Endometrial microvascular endothelial cells (primary cell): ENCODE results near the gene RAI1. TPM values are rescaled to one million over a fixed set of nuclear protein-coding genes. Genes with fewer than 3 reads are reported as not detected.

Source experiments
- in situ Hi-C: cut with HindIII; loops from 2 replicates; pipeline ENCODE4 v1.10.0; 2017; ENCODE audit warnings: low sequenced_read_pairs, low pct_unique_long_range_greater_than_20kb; ENCODE audit errors: inconsistent ontology term
- total RNA-seq: library from RNA; depleted of rRNA; stranded (reverse); fragments of >200 nt; gene quantifications from one replicate; pipeline ENCODE4 v1.2.3, GENCODE V29; 2015; ENCODE audit errors: inconsistent ontology term

The RAI1 gene
- total RNA-seq, 1 donor from 2014 or later: 14.3 TPM

DNA sequence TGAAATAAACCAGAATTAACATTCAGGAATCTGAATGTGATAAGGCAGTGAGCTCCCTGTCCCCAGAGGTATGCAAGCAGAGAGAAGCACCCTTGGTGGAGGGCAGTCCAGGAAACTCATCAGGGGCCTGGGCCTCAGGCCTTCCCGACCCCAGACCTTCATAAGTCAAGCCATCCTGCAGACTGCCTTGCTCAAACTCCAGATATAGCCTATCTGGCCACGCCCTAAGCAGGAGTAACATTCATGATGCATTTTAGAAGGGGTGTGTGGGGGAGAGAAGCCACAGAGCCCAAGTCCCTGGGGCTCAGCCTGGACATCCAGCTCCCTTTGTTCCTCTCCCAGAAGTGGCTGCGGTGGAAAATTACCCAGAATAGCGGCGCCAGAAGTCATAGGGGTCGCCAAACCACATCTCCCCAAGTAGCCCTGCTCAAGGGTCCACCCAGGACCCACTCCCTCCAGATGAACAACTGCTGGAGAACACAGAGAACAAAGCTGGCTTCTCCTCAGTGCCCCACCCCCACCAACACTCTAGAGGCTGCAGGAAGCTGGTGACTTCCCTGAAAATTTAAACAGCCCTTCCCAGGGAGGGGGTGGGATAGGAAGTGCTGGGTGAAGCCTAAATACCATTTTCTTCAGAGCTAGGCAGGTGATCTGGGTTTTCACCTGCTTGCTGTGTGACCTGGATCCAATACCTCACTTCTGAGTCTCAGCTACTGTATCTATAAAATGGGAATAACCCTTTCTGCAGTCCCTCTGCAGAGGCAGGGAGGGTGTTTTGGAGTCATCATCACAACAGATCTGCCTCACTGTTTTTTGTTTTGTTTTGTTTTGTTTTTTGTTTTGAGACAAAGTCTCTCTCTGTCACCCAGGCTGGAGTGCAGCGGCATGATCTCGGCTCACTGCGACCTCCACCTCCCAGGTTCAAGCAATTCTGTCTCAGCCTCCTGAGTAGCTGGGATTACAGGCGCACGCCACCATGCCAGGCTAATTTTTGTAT, 157.0 kb downstream of the RAI1 start:
- in situ Hi-C loops: no loop called here

DNA sequence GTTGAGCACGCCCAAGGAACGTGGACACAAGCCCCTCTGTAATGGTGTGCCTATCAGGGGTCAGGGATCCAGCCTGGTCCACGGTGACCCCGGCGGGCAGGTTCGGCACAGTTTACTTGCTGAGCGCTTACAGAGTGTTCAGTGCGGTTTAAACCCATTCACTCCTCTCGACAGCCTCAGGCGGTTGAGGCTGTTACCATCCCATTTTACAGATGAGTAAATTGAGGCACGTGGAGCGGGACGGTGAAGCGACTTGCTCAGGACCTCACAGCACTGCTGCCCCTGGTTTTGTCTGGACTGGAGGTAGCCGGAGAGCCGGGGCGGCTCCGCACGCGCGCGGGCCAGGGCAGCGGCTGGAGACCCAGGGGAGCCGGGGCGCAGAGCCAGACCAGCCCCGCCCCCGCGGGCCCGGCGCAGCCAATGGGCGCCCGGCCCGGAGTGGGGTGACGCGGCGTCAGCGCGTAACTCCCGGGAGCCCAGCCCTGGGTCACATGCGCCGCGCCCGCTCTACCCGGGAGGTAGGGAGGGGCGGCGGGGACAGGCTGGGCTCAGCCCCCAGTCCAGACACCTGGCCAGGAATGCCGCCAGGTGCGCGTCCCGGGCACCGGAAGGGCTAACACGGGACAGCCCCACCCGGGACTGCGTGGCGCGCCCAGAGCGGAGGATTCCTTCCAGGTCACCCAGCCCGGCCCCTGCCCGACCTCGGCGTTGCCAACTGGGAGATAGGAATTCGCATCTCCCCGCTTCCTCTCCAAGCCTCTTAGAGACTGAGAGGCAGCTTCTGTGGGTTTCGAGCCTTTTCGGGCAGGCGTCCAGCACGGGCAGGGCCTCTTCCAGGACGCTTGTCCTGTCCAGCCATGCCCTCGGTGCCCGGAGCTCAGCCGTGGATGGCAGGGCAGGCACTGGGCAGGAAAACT, 158.8 kb downstream of the RAI1 start:
- in situ Hi-C loops: no loop called here

DNA sequence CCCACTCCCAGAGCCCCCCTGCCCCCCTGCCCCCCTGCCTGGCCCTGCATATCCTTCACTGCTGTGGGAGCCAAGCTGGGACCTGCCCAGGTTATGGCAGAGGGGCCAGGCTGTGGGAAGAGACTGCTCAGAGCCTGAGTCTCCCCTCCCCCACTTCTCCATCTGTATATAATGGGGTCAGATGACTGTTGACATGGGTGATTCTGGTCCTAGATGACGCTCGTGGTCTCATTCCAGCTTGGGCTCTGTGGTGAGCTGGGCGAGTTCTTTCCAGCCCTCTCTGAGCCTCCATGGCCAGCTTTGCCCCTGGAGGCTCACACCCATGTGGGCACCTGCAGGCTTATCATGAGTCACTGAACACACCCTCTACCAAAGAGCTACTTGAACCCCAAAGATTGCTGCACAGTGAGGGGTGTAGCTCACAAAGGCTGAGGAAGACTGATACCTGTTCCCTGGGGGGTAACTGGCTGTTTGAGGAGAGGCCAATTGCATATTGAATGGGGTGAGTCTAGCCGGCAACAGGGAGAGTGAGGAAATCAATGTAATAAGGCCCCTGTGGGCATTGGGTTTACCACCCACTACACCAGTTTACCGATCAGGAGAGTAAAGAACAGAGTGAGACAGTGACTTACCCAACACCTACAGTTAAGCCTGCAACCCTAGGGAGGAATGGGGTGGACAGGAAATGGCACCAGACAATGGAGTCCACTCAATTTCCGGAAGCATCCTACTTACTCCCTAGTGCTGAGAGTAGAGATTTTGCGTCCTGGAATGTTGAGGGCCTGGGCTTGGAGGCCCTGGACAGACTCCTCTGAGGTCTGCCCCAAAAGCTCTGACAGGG, 159.7 kb downstream of the RAI1 start:
- in situ Hi-C loops: no loop called here

DNA sequence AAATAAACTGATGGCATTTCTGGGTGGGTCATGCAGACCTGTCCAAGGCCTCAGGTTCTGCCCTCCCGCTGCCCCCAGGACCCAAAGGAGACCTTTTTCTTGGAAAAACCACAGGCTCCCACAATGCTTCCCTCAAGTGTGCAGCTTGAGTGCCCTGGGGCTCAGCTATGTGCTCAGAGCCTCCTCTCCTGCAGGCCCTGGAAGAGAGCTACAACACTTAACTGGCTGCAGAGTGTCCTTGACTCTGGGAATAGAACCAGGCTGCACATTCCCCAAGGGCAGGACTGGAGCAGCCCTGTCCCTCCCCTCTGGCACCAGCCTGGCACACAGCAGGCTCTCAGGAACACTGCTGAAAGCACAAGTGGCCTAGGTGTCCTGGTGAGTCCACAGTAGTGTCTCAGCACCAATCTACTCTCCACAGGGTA, 160.4 kb downstream of the RAI1 start:
- in situ Hi-C loops: no loop called here

DNA sequence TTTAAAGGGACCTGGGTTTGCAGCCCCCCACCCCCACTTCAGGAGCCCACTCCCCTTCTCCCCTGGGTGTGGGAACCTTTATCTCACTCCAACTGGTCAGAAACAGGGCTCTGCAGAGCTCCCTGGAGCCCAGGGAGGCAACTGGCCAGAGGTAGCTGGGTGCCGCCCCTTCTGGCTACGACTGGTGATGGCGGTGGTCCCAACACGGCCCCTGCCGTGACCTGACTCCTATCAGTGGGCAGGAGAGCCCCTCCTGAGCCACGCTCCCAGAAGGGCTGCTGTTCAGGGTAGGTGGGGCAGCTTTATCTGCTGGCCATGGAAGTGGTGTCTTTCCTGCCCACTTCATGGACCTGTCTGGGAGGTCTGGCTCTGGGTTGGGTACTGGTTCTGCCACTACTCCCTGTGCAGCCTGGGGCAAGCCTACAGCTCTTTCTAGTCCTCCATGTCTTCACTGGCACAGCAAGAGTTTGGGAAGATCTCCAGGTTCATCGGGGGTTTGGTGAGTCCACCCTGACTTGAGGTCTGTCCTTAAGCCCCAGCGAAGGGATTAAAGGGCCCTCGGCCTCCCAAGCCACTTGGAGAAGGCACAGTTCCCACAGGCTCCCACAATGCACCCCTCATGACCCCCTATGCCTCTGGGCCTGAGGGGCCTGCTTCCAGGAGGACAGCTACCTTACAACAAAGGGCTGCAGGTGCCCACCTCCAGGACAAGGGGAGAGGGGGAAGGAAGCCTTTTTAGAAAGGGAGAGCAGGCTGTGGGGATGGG, 161.0 kb downstream of the RAI1 start:
- in situ Hi-C loops: no loop called here

DNA sequence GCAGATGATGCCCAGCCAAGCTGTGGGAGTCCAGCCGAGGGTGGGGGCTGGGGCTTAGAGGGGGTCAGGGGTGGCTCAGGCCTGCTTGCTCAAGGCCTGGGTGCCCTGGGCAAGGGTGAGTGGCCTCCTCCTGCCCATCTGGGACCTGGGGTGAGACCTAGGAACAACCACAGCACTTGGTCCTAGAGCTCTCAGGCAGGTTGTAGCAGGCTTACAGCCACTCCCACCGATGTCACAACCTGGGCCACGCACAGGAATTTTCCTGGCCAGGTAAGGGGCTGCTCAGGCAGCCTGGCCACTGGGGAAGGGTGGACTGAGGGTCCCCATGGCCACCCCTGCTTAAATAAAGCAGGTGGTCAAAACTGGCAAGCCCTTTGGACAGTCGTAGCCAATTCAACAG, 161.8 kb downstream of the RAI1 start:
- in situ Hi-C loops: no loop called here

DNA sequence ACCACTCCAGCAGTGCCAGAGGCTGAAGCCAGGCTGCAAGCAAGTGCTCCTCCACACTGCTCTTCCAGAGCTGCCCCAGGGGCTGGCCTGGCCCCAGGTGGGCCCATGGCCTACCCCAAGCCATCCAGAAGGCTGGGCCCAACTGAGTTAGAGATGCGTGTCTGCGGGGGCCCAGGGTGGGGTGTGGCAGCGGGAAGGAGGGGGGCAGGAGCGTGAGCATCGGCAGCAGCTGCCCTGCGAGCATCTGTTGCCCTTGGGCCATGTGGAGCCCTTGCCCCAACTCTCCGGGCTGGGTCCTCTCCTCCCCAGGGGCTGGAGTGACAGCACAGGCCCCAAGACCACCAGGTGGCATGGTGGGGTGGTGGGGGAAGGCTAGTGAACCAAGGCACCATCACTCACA, 162.8 kb downstream of the RAI1 start:
- in situ Hi-C loops: no loop called here

DNA sequence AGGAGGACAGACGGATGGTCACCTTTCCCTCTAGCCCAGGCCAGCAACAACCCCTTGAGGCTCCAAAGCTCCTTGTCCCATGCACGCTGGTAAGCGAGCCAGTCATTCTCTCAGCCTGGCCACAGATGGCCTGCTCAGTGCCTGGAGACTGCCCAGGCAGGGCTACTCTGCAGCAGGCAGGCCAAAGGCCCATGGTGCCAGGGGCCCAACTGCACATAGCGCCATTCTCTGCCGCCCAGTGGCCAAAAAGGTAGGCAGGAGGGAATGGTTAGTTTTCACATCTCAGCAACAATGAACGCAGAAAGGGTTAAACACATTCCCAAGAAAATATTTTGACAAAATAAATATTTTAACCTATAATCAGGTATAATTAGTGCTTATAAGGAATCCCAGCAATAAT, 163.2 kb downstream of the RAI1 start:
- in situ Hi-C loops: no loop called here

DNA sequence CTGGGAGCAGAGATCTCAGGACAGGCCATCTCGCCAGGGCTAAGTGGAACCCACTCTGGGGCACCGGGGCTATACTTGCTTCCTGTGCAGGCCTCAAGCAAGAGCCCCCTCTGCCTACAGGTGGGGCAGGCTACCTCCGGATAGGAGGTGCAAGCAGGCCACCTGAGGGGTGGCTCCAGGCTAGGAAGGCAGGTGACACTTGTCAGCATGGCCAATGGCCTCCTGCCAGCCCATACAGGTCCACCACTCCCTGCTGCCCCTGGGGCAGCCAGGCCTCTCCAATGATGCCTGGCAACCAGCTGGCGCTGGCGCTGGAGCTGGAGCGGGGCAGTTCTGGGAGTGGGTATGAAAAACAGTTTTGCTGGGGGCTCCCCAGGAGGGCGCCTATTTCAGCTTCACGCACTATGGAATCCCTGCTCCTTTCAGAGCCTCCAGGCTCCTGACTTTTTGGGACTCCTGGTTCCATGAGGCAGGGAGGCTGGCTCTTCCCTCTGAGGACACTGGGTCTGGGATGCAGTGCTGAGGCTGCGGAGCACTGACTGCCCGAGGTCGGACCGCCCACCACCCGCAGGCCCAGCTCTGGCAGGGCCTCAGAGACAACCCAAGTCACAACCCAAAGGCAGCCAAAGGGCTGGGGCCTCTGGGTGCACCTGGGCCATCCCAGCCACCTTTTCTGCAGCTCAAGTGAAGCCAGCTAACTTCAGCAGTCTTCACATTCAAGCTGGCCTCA, 164.0 kb downstream of the RAI1 start:
- in situ Hi-C loops: no loop called here

DNA sequence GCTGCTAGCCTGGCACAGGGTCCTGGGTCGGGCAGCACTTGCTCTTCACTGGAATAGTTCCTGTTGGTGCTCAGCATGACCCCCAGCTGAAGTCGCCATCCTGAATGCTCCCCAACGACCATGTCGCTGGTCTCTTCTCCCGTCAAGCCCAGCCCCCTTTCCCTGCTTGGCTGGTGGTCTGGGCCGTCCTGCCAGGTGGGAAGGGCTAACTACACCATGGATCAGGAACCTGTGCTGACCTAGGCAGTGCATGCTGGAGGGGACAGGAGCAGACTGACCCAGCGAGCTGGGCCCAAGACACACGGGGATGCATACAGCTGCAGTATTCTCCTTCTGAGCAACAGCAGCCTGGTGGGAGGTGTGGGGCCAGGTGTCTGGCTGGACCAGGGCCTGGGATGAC, 164.7 kb downstream of the RAI1 start:
- in situ Hi-C loops: no loop called here

DNA sequence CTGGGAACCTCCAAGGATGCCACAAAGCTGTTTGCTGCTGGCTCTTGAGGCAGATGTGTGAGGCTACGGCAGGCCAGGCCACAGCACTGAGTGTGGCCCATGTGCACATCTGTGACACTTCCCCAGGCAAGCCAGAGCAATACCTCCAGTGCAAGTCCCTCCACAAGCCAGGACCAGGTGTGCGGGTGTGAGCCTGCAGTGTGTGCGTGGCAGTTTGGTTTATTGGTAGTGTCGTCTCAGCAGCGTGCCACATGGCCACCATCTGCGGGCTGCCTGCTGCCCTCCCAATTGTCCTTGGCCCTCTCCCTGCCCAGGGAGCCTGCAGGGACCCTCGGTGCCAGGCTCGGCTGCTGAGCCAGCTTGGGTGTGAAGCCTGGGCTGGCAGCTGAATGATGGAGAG, 165.4 kb downstream of the RAI1 start:
- in situ Hi-C loops: no loop called here

DNA sequence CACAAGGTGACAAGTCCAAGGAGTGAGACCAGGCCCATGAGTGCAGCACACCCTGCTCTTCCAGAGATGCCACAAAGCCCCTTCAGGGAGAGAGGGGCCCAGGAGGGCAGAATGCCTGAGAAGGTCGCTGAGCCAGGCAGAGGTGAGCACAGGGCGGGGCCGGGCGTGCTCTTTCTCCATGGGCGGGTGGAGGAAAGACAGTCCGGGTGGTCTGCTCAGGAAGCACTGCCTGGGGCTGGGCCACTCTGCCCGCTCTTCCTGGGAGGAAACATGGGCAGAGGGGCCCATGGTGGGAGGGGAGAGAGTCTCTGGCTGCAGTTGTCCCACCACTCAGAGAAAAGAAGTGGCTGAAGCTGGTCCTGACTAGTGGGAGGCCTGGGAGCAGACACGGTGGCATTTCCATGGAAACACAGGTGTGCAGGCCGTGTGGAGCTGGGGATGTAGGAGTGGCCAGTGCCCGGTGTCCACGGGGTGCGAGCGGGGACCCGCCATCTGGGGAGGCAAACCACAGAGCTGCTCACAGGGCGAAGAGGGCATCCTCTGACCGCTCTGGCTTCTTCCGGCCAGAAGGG, 165.9 kb downstream of the RAI1 start:
- in situ Hi-C loops: no loop called here

DNA sequence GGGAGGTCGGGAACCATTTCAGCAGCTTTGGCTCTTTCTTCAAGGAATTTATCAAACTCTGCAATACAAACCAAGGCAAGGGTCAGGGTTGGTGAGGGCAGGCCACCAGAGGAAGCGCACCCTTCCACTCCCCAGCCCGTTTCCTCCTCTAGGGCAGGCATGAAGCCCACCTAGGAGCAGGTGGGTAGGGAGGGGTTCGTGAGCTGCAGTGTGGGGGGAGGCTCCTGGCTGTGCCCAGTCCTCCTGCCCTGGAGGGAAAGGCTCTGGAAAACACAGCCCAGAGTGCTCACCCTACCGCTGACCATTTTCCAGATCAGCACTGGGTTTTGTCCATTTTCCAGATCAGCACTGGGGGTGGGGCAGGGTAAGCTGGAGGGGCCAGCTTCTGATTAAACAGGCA, 166.5 kb downstream of the RAI1 start:
- in situ Hi-C loops: no loop called here

DNA sequence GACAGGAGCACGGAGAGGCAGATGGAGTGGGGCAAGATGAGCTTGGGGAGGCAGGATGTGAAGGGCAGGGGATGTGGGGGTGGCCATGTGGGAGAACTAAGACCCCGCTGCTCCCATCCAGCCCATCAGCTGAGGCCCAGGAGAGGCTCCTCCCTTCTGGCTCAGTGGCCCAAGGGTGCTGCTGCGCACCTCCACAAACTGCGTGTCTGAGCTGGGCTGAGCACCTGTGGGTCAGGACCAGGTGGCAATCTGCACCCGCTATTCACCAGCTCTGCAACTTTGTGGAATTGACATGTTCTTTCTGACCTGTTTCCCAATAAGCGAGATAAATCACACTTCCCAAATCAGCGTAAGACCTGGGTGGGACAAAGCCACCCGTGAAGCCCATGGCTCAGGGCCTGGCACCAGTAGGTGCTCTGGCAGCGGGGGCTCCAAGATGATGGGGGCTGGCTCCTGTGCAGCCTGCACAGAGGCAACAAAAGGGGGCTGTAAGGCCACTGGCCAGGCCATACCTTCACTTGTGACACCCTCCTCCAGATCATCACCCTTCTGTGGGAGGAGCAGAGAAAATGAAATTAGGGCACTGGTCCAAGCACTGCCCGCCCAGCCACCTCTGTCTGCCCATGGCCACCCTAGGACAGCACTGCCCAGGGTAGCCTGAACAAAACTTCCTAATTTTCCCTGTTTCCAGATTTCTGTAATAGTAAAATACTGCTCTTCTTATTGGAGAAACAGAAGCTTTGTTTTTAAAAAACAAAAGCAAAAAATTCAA, 167.2 kb downstream of the RAI1 start:
- in situ Hi-C loops: no loop called here

DNA sequence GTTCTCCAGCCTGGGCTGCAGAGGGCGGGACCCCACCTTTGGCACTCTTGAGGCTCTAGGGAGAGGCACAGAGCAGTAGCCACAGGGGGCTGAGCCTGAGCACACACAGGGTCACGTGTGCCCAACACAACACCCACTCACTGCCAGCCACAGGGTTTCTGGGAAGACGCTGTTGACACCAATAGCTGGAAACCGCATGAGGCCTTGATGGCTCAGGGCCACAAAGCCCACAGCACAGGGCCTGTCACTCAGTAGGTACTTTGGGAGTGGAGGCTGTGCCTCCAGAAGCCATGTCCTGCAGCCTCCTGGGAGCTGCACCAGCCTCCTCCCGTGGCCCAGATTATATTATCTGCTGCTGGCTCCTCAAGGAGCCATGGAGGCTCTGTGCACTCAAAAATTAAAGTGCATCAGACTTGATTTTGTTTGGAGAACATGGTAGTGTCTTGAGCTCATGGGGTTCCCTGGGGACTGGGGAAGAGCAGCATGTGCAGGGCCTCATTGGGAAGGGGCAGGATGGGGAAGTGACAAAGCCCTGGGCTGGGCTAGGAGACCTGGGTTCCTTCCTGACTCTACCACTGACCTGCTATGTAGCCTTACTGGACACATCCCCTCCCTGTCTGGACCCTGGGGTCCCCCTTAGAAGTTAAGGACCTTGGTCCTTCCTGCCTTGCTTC, 168.0 kb downstream of the RAI1 start:
- in situ Hi-C loops: no loop called here

DNA sequence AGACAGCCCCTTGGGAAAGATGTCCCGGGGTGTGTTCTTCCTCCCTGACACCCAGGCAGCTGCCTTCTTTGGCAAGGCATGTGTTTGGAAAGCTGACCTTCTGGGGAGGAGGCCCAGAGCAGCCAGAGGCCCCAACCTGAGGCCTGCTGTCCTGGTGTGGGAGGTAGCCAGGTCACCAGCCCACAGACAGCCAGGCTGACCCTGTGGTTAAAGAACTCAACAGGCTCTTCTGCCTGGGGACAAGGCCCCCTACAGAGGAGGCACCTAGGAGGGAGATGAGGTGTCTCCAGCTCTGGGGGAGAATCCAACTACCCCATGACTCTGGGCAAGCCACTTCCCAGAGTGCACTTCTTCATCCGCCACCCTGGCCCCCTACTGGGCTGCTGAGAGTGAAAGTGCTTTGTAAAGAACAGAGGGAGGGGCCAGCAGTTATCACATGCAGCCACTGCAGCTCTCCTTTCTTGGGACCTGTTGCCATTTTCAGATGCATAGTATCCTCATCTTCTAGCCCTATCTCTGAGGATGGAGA, 168.7 kb downstream of the RAI1 start:
- in situ Hi-C loops: no loop called here
